ENCODE results near the gene F12.

The F12 gene

GRCh38 chr5:177373806-177374205 is 35.6 kb downstream of the F12 start:
- Histone ChIP-seq H3K27me3 (ENCODE audit: insufficient read depth, poor library complexity, severe bottlenecking) (no peaks in the 10 kb centered on the region), H3K27ac (ENCODE audit: poor library complexity, severe bottlenecking) (peak overlapping the region; percentile 7), H3K9me3 (ENCODE audit: severe bottlenecking) (no peaks in the 10 kb centered on the region), H3K4me1 (ENCODE audit: insufficient read depth, poor library complexity, severe bottlenecking) (peaks cover 18% of the 10 kb centered on the region), H3K4me3 (ENCODE audit: severe bottlenecking) (no peak overlapping the region), H3K36me3 (ENCODE audit: low read depth) (no peaks in the 10 kb centered on the region; the same call in 1 of the 2 replicates)
- DNase-seq (ENCODE audit: low spot score) (no peak), ATAC-seq (ENCODE audit: low read depth) (no peak)
- TF ChIP-seq CTCF (IDR thresholded peaks at IDR 0.05; ENCODE audit: poor library complexity, severe bottlenecking): no peak

GRCh38 chr5:177372910-177373309 is 36.5 kb downstream of the F12 start:
- ATAC-seq (ENCODE audit: low read depth) (no peak), DNase-seq (ENCODE audit: low spot score) (no peak)
- Histone ChIP-seq H3K4me1 (ENCODE audit: insufficient read depth, poor library complexity, severe bottlenecking) (peaks cover 24% of the 10 kb centered on the region), H3K4me3 (ENCODE audit: severe bottlenecking) (no peak overlapping the region), H3K36me3 (ENCODE audit: low read depth) (no peaks in the 10 kb centered on the region; the same call in 1 of the 2 replicates), H3K27me3 (ENCODE audit: insufficient read depth, poor library complexity, severe bottlenecking) (no peaks in the 10 kb centered on the region), H3K27ac (ENCODE audit: poor library complexity, severe bottlenecking) (no peak overlapping the region), H3K9me3 (ENCODE audit: severe bottlenecking) (no peaks in the 10 kb centered on the region)
- TF ChIP-seq CTCF (IDR thresholded peaks at IDR 0.05; ENCODE audit: poor library complexity, severe bottlenecking): no peak

- Histone ChIP-seq H3K36me3 (ENCODE audit: low read depth) (no peaks in the 10 kb centered on the region; the same call in 1 of the 2 replicates), H3K27me3 (ENCODE audit: insufficient read depth, poor library complexity, severe bottlenecking) (no peaks in the 10 kb centered on the region), H3K4me3 (ENCODE audit: severe bottlenecking) (no peak overlapping the region), H3K27ac (ENCODE audit: poor library complexity, severe bottlenecking) (peak overlapping the region; percentile 44), H3K9me3 (ENCODE audit: severe bottlenecking) (no peaks in the 10 kb centered on the region), H3K4me1 (ENCODE audit: insufficient read depth, poor library complexity, severe bottlenecking) (peaks cover 24% of the 10 kb centered on the region)
- ATAC-seq (ENCODE audit: low read depth): no peak
- TF ChIP-seq CTCF (IDR thresholded peaks at IDR 0.05; ENCODE audit: poor library complexity, severe bottlenecking): no peak
- no peak for DNase-seq (ENCODE audit: low spot score)
Observed at GRCh38 chr5:177372034-177372896, 37.1 kb downstream of the F12 start.

GRCh38 chr5:177371120-177372033 is 38.0 kb downstream of the F12 start:
- H3K9me3 ChIP-seq (ENCODE audit: severe bottlenecking): no peaks in the 10 kb centered on the region
- H3K4me1 ChIP-seq (ENCODE audit: insufficient read depth, poor library complexity, severe bottlenecking): peaks cover 24% of the 10 kb centered on the region
- peak overlapping the region; percentile 44 for H3K27ac ChIP-seq (ENCODE audit: poor library complexity, severe bottlenecking)
- H3K4me3 ChIP-seq (ENCODE audit: severe bottlenecking): peak overlapping the region; percentile 45
- DNase-seq (ENCODE audit: low spot score) (no peak), ATAC-seq (ENCODE audit: low read depth) (no peak)
- H3K36me3 ChIP-seq (ENCODE audit: low read depth): no peaks in the 10 kb centered on the region; the same call in 1 of the 2 replicates
- H3K27me3 ChIP-seq (ENCODE audit: insufficient read depth, poor library complexity, severe bottlenecking): no peaks in the 10 kb centered on the region
- peak; percentile 55 for TF ChIP-seq CTCF (IDR thresholded peaks at IDR 0.05; ENCODE audit: poor library complexity, severe bottlenecking)
